ENCODE results near the gene ADRA2C.

The ADRA2C gene

GRCh38 chr4:3780347-3781171 is 14.4 kb downstream of the ADRA2C start:
- peak; percentile 95 for DNase-seq
- no peaks in the 10 kb centered on the region for H3K9me3 ChIP-seq
- H3K4me1 ChIP-seq, result peaks cover 21% of the 10 kb centered on the region

GRCh38 chr4:3781193-3781886 is 15.2 kb downstream of the ADRA2C start:
- peaks cover 25% of the 10 kb centered on the region for H3K4me1 ChIP-seq
- TF ChIP-seq CTCF (IDR thresholded peaks at IDR 0.05; ENCODE audit: low read depth, low read length), result no peak
- peak; percentile 80 for DNase-seq
- H3K9me3 ChIP-seq, result no peaks in the 10 kb centered on the region
- H3K36me3 ChIP-seq, result no peaks in the 10 kb centered on the region
- H3K4me3 ChIP-seq (ENCODE audit: low read depth, low read length), result no peak overlapping the region; the same call in 1 of the 2 replicates
- no peaks in the 10 kb centered on the region for H3K27me3 ChIP-seq

More at GRCh38 chr4:3780347-3781171, 14.4 kb downstream of the ADRA2C start:
- Histone ChIP-seq H3K36me3 (no peaks in the 10 kb centered on the region), H3K4me3 (ENCODE audit: low read depth, low read length) (no peak overlapping the region; the same call in 1 of the 2 replicates), H3K27me3 (no peaks in the 10 kb centered on the region)
- no peak for TF ChIP-seq CTCF (IDR thresholded peaks at IDR 0.05; ENCODE audit: low read depth, low read length)

- Histone ChIP-seq H3K4me1 (peaks cover 34% of the 10 kb centered on the region), H3K27me3 (no peaks in the 10 kb centered on the region)
- no peak for TF ChIP-seq CTCF (IDR thresholded peaks at IDR 0.05; ENCODE audit: low read depth, low read length)
These were observed 16.1 kb downstream of the ADRA2C start for GRCh38 chr4:3781997-3782930.

GRCh38 chr4:3783693-3784306 is 17.6 kb downstream of the ADRA2C start:
- DNase-seq, result peak; percentile 51
- TF ChIP-seq CTCF (IDR thresholded peaks at IDR 0.05; ENCODE audit: low read depth, low read length), result peak; percentile 43
- no peaks in the 10 kb centered on the region for H3K27me3 ChIP-seq

More at GRCh38 chr4:3781997-3782930, 16.1 kb downstream of the ADRA2C start:
- no peaks in the 10 kb centered on the region for H3K9me3 ChIP-seq
- no peak for DNase-seq
- H3K4me3 ChIP-seq (ENCODE audit: low read depth, low read length), result no peak overlapping the region
- no peaks in the 10 kb centered on the region for H3K36me3 ChIP-seq

GRCh38 chr4:3784454-3785291 is 18.5 kb downstream of the ADRA2C start:
- DNase-seq, result no peak
- no peaks in the 10 kb centered on the region for H3K9me3 ChIP-seq
- no peak for TF ChIP-seq CTCF (IDR thresholded peaks at IDR 0.05; ENCODE audit: low read depth, low read length)
- peaks cover 58% of the 10 kb centered on the region for H3K4me1 ChIP-seq
- no peaks in the 10 kb centered on the region for H3K36me3 ChIP-seq
- no peaks in the 10 kb centered on the region for H3K27me3 ChIP-seq
- no peak overlapping the region for H3K4me3 ChIP-seq (ENCODE audit: low read depth, low read length)

More at GRCh38 chr4:3783693-3784306, 17.6 kb downstream of the ADRA2C start:
- Histone ChIP-seq H3K4me1 (peaks cover 49% of the 10 kb centered on the region), H3K36me3 (no peaks in the 10 kb centered on the region), H3K4me3 (ENCODE audit: low read depth, low read length) (no peak overlapping the region), H3K9me3 (no peaks in the 10 kb centered on the region)
